Left lobe of liver (tissue), 1 donor: ENCODE measurements around the gene DDRGK1. TPM values are rescaled to one million over a fixed set of nuclear protein-coding genes. Genes with fewer than 3 reads are reported as not detected.

Source experiments
- total RNA-seq: library from RNA; stranded (reverse); gene quantifications from one replicate; pipeline ENCODE4 v1.2.1, GENCODE V29; 2021
- donor health status: DM: no; HTN: yes; CAD: no.

DDRGK1 gene
- total RNA-seq, 1 donor from 2014 or later = 71.0 TPM

Other genes starting within 250 kb of the DDRGK1 start
- 1.6 TPM for gene GNRH2, start 161.1 kb downstream of the DDRGK1 start, total RNA-seq
- 48.3 TPM for gene MRPS26, start 158.6 kb downstream of the DDRGK1 start, total RNA-seq
- gene OXT, start 133.1 kb downstream of the DDRGK1 start, total RNA-seq = 8.4 TPM
- gene AVP, start 120.0 kb downstream of the DDRGK1 start, total RNA-seq = not detected
- gene FASTKD5, start 44.8 kb downstream of the DDRGK1 start, total RNA-seq = 9.3 TPM
- gene UBOX5, start 44.8 kb downstream of the DDRGK1 start, total RNA-seq = 2.7 TPM
- gene LZTS3, start 31.1 kb downstream of the DDRGK1 start, total RNA-seq = 5.7 TPM
- gene ITPA, start 4.8 kb upstream of the DDRGK1 start, total RNA-seq = 25.3 TPM
- gene SLC4A11, start 34.5 kb upstream of the DDRGK1 start, total RNA-seq = 0.18 TPM
- gene DNAAF9, start 203.0 kb upstream of the DDRGK1 start, total RNA-seq = 2.9 TPM